Testis (tissue), 3 donors: ENCODE measurements around the gene PTPRG. TPM values are rescaled to one million over a fixed set of nuclear protein-coding genes. Genes with fewer than 3 reads are reported as not detected.
A peak's percentile ranks its signal among the peaks of the same experiment; 100 is the strongest.

Source experiments
- DNase-seq: peaks from one replicate; pipeline ENCODE4 v3.0.0-alpha.2; 2019
- H3K27ac ChIP-seq, 2 donors: fragments of 200-600 bp; sonication (generic); one replicate each; pipeline ENCODE4 v1.5.1; 2019
- H3K27me3 ChIP-seq: fragments of 200-600 bp; sonication (generic); one replicate; pipeline ENCODE4 v1.5.1; 2019
- H3K36me3 ChIP-seq: fragments of 200-600 bp; sonication (generic); one replicate; pipeline ENCODE4 v1.5.1; 2017; ENCODE audit warnings: low read depth; ENCODE audit errors: missing control alignments
- H3K4me1 ChIP-seq: fragments of 200-600 bp; sonication (generic); one replicate; pipeline ENCODE4 v1.5.1; 2019
- H3K4me3 ChIP-seq, 2 donors: fragments of 200-600 bp; sonication (generic); one replicate each; pipeline ENCODE4 v1.5.1; 2017 to 2019
- H3K9me3 ChIP-seq: fragments of 200-600 bp; sonication (generic); one replicate; pipeline ENCODE4 v1.5.1; 2017
- CTCF ChIP-seq, 3 experiments: fragments of 450-650 bp in 2 of 3; fragments of 200-600 bp in 1 of 3; sonication (generic) in 1 of 3; IDR thresholded peaks; one replicate each; pipeline ENCODE4 v1.5.1; 2016 to 2019; ENCODE audit warnings: antibody characterized with exemption in 3 of 3, mild to moderate bottlenecking in 2 of 3, moderate library complexity in 1 of 3
- POLR2A ChIP-seq: fragments of 450-650 bp; IDR thresholded peaks from one replicate; pipeline ENCODE4 v1.6.1; 2017; ENCODE audit warnings: antibody characterized with exemption, mild to moderate bottlenecking, moderate library complexity
- WGBS, 2 donors: methylation state at CpG; one replicate each; pipeline ENCODE4 v1.1.5; 2018; 5-methylcytosine and 5-hydroxymethylcytosine counted together
- intact Hi-C: fragments of 100-400 bp; cut with DNase I; formaldehyde crosslinking; loops from one replicate; pipeline ENCODE4 v1.15.1; 2023; ENCODE audit warnings: low total_unique reads
- polyA plus RNA-seq: library from polyadenylated mRNA; stranded (reverse); fragments of 350-450 nt; fragmentation: Illumina TruSeq; extraction: RNeasy Lipid Tissue Mini Kit (QIAGEN cat#74804); gene quantifications from one replicate; pipeline ENCODE4 v1.2.3, GENCODE V29; 2014; ENCODE audit warnings: low read depth, low replicate concordance; ENCODE audit not compliant: insufficient read depth
- total RNA-seq, 2 donors: library from RNA; depleted of rRNA; stranded (reverse); fragments of >200 nt; gene quantifications; one replicate each; pipeline ENCODE4 v1.2.3, GENCODE V29; 2016

PTPRG gene
- total and polyA plus RNA-seq, 3 donors from 2014 or later: 26.3 to 107 (median 75.4) TPM

GRCh38 chr3:62242831-62243509 is 681.6 kb downstream of the PTPRG start:
- whole genome bisulfite sequencing, 2 donors: 89% methylated on average over 12 of the region's 12 CpGs
- no peak for DNase-seq

GRCh38 chr3:62246094-62246493 is 684.7 kb downstream of the PTPRG start:
- Histone ChIP-seq H3K27ac (no peak overlapping the region), H3K4me1 (peaks cover 3% of the 10 kb centered on the region), H3K9me3 (no peaks in the 10 kb centered on the region), H3K27me3 (no peaks in the 10 kb centered on the region), H3K4me3 (no peak overlapping the region), H3K36me3 (no peaks in the 10 kb centered on the region)
- WGBS, 2 donors: 61 to 80% methylated on average over 2 of the region's 2 CpGs
- TF ChIP-seq CTCF (IDR thresholded peaks at IDR 0.05): no peak
- TF ChIP-seq POLR2A: no peak
- no peak for DNase-seq
- intact Hi-C loops: no loop called here

More at GRCh38 chr3:62242831-62243509, 681.6 kb downstream of the PTPRG start:
- Histone ChIP-seq H3K36me3 (no peaks in the 10 kb centered on the region), H3K9me3 (no peaks in the 10 kb centered on the region), H3K4me1 (peaks cover 3% of the 10 kb centered on the region), H3K4me3 (no peak overlapping the region), H3K27ac (no peak overlapping the region), H3K27me3 (no peaks in the 10 kb centered on the region)
- TF ChIP-seq POLR2A: no peak
- no peak for TF ChIP-seq CTCF (IDR thresholded peaks at IDR 0.05)
- intact Hi-C loops: no loop called here

DNA sequence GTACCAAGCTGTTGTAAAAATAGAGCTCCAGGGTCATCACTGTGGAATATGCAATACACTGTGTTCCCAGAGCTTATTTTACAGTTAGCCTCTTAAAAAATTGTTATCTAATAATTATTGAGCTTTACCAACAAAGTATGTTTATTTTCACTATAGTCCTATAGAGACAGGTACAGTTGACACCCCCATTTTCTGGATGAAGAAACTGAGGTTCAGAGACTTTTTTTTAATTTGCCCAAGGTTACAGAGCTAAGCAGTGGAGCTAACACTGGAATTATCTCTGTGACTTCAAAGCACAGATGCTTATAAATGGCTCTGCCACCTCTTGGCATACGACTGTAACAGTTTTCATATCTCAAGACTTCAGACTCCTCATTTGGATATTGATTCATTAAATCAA is 685.6 kb downstream of the PTPRG start:
- H3K36me3 ChIP-seq: no peaks in the 10 kb centered on the region
- H3K4me3 ChIP-seq: no peak overlapping the region
- no peaks in the 10 kb centered on the region for H3K9me3 ChIP-seq
- H3K4me1 ChIP-seq: peaks cover 3% of the 10 kb centered on the region
- H3K27me3 ChIP-seq: no peaks in the 10 kb centered on the region
- H3K27ac ChIP-seq: no peak overlapping the region
- DNase-seq: no peak
- intact Hi-C loops: no loop called here
- 61 to 63% methylated on average over 1 of the region's 1 CpG for WGBS, 2 donors
- TF ChIP-seq CTCF (IDR thresholded peaks at IDR 0.05) (no peak), POLR2A (no peak)

- TF ChIP-seq POLR2A: no peak
- no peak for TF ChIP-seq CTCF (IDR thresholded peaks at IDR 0.05)
- intact Hi-C loops: no loop called here
- WGBS, 2 donors: 59 to 78% methylated on average over 1 of the region's 1 CpG
Observed at GRCh38 chr3:62248734-62249483, 687.5 kb downstream of the PTPRG start.

DNA sequence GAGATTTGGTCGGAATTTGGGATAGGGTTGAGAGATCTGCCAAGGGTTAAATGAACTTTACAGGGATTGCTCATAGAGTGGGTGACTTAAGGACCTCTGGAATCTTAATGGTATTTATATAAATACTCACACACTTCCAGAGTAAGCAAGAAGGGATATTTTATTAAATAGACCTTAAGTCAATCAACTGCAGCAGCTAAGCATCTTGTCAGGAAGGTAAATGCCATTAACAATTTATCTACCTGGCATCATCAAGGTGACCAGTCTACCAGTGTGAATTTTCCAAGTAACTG is 688.1 kb downstream of the PTPRG start:
- intact Hi-C loops: no loop called here
- Histone ChIP-seq H3K9me3 (no peaks in the 10 kb centered on the region), H3K4me1 (peaks cover 11% of the 10 kb centered on the region), H3K27me3 (no peaks in the 10 kb centered on the region), H3K36me3 (no peaks in the 10 kb centered on the region), H3K27ac (peak overlapping the region in 1 of 2 donors; percentile 63), H3K4me3 (no peak overlapping the region)
- WGBS, 2 donors: 92 to 97% methylated on average over 1 of the region's 1 CpG
- TF ChIP-seq CTCF (IDR thresholded peaks at IDR 0.05): no peak
- no peak for TF ChIP-seq POLR2A
- no peak for DNase-seq

More at GRCh38 chr3:62248734-62249483, 687.5 kb downstream of the PTPRG start:
- Histone ChIP-seq H3K36me3 (no peaks in the 10 kb centered on the region), H3K9me3 (no peaks in the 10 kb centered on the region), H3K4me1 (peaks cover 11% of the 10 kb centered on the region), H3K27ac (peak overlapping the region in 1 of 2 donors; percentile 63), H3K4me3 (no peak overlapping the region), H3K27me3 (no peaks in the 10 kb centered on the region)
- DNase-seq: no peak
